GM19438 (cell line): ENCODE measurements around the gene ARR3.
"Not testable (repeated sequence)": the region's sequence is repeated elsewhere in the genome, so short reads cannot be mapped to it uniquely, and the experiment has no call there.

Experiments used
- ATAC-seq: cut with Tn5 transposase; IDR thresholded peaks from one replicate; pipeline ENCODE4 v1.9.1; 2021; ENCODE audit warnings: low read depth; ENCODE audit not compliant: unreplicated experiment

Gene ARR3

DNA sequence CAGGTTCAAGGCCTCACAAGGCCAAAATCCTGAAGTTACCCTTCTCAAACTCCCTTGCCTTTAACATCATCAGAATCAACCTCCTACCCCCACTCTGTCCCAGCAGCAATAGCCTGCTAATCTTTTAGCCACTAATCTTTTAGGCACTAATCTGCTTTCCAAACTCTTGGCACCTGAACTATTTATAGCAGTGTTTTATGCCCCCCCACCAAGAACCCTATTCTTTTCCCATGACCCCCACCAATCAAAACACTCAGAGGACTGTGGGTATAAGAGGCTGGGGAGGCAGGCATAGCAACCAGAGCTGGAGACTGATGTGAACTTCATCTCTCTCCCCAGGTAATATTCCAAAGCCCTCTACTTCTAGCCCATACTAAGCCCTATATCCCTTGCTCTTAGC is at the start of gene ARR3:
TSS of gene ARR3 (plus strand) at position 301 of the 400 bp plus-strand sequence. CDS start 1,052 bp downstream, outside the sequence.
- ATAC-seq, result no peak

GRCh38 chrX:70219938-70220764 is 48.0 kb upstream of the ARR3 start:
- ATAC-seq, result no peak

DNA sequence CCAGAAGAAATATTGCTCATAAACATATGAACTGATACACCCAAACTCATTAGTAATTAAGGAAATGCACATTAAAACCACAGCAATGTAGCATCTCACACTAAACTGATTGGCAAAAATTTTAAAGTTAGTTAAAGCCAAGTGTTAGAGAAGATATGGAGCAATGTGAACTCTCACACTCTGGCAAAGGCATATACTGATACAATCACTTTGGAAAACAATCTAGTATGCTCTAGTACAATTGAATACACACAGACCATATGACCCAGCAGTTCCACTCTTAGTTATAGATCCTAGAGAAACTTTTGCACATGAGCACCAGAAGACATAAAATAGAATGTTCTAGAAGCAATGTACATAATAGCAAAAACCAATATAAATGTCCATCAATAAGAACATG is 42.1 kb upstream of the ARR3 start:
- ATAC-seq, result no peak

DNA sequence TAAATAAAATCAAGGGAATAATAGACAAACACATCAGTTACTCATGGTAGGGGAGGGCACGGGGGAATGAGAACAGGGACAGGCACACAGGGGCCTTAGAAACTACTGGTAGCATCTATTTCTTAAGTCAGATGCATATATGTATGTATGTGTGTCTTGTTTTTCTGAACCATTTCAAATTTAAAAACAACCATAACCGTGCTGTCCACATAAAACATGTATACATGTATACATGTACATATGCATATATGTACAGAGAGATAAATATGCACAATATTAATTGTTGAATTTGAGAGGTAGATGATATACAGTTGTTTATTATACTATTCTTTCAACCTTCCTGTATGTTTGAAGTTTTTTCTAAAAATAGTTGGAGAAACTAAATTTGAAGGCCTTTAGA is 41.4 kb upstream of the ARR3 start:
- no peak for ATAC-seq

GRCh38 chrX:70231666-70232065 is 36.5 kb upstream of the ARR3 start:
- no peak for ATAC-seq

GRCh38 chrX:70234355-70234754 is 33.8 kb upstream of the ARR3 start, which contains the start of gene AWAT1:
Gene AWAT1, plus strand, starts transcription at chrX:70234655. Its CDS starts 41 bp downstream, at chrX:70234696.
- no peak for ATAC-seq

DNA sequence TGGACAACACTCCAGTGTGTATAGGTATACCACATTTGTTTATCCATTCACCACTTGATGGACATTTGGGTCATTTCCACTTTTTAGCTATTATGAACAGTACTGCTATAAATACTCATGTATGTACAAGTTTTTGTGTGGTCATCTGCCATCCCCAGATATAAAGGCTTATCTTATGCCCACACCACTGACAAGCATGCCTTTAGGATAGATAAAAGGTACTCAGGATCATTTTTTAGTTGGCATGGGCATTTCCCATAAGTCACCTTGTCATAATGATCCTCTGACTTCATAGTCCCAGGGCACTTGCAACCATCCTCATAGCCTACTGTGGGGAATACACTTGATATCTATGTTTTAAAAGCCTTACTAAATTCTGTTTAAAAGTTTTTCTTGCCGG is 27.4 kb upstream of the ARR3 start:
- ATAC-seq, result no peak

DNA sequence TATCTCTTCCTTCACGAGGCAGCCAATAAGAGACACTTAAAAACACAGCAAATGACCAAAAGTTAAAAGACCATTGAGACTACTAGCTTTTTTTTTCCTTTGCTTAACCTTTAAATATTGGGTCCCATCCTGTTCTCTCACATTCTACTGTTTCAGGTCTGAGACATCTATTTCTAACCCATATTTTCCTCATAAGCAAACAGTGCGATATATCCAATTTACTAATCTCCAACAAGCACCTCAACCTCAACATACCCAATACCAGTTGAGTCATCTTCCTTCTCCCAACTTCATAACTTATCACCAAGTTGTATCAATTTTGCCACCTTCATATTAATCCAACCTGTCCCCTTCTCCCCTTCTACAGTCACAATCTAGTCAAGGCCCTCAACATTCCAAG is 26.6 kb upstream of the ARR3 start:
- ATAC-seq, result no peak

DNA sequence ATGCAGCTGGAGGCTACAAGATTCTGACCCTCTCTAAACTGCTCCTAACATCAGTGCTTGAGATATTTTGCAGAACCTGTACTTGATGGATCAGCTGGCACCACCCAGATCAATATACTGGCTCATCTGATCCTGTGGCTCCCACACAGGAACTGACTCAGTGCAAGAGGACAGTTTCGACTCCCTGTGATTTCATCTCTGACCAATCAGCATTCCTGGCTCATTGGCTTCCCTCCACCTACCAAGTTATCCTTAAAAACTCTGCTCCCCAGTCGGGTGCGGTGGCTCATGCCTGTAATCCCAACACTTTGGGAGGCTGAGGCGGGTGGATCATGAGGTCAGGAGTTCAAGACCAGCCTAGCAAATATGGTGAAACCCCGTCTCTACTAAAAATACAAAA is 24.5 kb upstream of the ARR3 start:
- ATAC-seq, result not testable (repeated sequence)

DNA sequence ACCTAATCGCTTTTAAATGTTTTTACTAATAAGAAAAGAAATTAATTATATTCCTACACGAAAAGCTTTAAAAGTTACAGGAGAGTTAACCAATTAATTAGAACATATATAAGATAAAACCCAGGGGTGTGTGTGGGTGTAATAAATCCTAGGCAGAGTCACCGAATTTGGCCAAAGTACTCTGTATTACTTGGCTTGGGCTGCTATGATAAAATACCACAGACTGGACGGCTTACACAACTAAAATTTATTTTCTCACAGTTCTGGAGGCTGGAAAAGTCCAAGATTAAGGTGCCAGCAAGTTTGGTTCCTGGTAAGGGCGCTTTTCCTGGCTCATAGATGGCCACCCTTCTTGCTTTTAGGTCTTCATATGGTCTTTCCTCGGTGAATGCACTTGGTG is 23.3 kb upstream of the ARR3 start:
- no peak for ATAC-seq

GRCh38 chrX:70247252-70247651 is 20.9 kb upstream of the ARR3 start:
- ATAC-seq, result no peak

DNA sequence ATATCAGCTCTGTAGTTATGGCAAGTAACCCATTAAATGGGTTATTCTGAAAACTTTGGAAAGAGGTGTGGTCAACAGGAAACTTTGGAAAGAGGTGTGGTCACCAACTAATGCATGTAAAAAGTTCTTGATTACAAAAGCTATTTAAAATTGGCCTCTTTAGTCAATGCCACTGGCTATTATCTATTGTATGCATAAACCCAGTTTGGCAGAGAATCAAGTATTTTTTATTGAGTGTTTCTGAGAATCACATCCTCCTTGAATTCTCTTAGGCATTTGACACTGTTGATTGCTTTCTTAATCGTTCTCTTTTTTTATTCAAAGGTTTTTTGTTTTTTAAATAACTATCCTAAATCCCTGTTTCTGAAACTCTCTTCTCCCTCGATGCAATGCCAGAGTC is 15.6 kb upstream of the ARR3 start:
- no peak for ATAC-seq

- no peak for ATAC-seq
These were observed 14.6 kb upstream of the ARR3 start for GRCh38 chrX:70253377-70254062.

GRCh38 chrX:70254063-70254400 is 14.1 kb upstream of the ARR3 start:
- ATAC-seq, result no peak

GRCh38 chrX:70254909-70255308 is 13.2 kb upstream of the ARR3 start:
- ATAC-seq, result no peak

DNA sequence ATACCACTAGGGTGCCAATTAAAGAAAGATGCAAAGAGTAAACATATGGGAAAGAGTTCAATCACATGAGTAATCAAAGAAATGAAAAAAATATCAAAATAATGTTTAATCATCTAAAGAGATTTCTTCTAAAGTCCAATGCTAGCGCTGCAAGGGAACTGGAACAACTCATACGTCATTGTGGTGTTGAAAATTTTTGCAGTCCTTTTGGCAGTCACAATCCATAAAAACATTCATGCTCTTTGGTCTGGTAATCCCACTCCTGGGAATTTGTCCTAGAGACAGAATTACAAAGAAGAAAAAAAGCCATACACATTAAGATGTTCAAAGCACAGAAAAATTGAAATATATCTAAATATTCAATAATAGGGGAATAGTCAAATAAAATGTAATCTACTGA is 12.7 kb upstream of the ARR3 start:
- no peak for ATAC-seq

DNA sequence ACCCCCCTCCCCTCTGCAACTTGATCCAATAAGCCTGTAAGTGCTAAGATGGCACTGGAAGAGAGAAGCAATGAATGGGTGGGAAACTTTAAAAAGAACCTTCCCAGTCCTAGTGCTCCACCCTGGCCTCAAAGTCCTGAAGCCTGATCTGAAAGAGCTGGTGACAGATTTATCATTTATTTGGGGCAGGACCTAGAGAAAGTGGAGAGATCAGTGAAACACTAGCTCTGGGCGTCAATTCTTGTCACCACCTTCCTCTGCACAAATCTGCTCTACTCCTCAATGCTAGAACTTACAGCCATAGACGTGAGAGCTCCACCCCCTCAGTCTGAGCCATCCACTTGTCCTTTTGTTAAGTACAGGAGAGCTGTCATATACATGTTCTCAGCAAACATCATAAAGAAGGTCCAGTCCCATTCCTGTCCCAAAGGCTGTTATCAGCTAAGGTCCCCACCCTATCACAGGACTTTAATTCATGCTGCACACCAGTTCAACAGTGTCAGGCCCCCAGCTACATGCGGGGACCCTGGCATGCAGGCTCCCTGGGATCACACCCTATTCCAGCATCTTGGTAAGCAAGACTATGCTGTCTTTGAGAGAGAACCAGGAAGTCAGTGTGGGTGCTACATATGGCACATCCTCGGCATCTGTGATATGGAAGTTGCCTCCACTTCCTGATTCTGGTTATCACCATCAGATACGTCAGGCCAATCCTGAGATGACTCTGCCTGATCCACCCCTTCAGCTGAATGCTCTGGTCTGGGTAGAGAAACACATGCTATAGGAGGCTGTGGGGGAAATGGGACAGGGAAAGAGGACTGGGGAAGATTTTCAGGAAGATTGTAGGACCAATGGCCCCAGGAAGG is 10.5 kb upstream of the ARR3 start:
- ATAC-seq, result no peak

GRCh38 chrX:70260104-70260503 is 8.0 kb upstream of the ARR3 start, which contains the start of gene P2RY4:
Gene P2RY4, minus strand, starts transcription at chrX:70260204. Its CDS starts 580 bp downstream, at chrX:70259624.
- no peak for ATAC-seq

- ATAC-seq, result peak; percentile 81
These were observed 5.1 kb upstream of the ARR3 start for GRCh38 chrX:70262952-70263567.

- ATAC-seq, result no peak
These were observed 3.4 kb upstream of the ARR3 start for GRCh38 chrX:70264784-70265183.

- ATAC-seq, result not testable (repeated sequence)
These were observed 5.9 kb downstream of the ARR3 start for GRCh38 chrX:70274029-70274428.
